ENCODE measurements around the gene CDH8. TPM values are rescaled to one million over a fixed set of nuclear protein-coding genes. Genes with fewer than 3 reads are reported as not detected.

The CDH8 gene
- total RNA-seq, 1 experiment from 2014 or later, result 11.1 TPM

DNA sequence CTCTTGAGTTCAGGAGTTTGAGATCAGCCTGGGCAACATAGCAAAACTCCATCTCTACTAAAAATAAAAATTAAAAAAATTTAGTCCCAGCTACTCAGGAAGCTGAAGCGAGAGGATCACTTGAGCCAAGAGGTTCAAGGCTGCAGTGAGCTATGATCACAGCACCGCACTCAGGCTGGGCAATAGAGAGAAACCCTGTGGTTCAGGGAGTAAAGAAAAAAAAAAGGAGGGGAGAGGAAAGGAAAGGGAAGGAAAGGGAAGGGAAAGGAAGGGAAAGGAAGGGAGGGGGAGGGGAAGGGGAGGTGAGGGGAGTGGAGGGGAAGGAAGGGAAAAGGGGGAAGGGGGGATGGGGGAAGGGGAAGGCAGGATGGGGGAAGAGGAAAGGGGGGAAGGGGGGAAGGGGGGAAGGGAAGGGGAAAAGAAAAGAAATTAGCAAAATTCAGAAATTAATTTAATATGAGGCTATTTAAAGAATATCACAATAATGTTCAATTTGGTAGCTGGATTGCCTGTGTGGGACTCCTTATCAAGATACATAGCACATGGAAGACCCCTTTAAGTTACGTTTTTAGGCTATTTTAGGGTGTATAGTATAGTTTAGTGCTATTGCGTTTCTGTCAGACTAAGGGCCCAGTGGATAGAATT is 424.3 kb downstream of the CDH8 start (continued):
- TF ChIP-seq PRRX2 (CRISPR knock-in tag; IDR thresholded peaks at IDR 0.05) (no peak), GRHL2 (CRISPR knock-in tag; IDR thresholded peaks at IDR 0.05; ENCODE audit: insufficient replicate concordance, severe bottlenecking) (no peak)
- TF ChIP-seq, protein P1, sequence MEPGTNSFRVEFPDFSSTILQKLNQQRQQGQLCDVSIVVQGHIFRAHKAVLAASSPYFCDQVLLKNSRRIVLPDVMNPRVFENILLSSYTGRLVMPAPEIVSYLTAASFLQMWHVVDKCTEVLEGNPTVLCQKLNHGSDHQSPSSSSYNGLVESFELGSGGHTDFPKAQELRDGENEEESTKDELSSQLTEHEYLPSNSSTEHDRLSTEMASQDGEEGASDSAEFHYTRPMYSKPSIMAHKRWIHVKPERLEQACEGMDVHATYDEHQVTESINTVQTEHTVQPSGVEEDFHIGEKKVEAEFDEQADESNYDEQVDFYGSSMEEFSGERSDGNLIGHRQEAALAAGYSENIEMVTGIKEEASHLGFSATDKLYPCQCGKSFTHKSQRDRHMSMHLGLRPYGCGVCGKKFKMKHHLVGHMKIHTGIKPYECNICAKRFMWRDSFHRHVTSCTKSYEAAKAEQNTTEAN (CRISPR knock-in tag; IDR thresholded peaks at IDR 0.05), result no peak
- TF ChIP-seq, protein P2, sequence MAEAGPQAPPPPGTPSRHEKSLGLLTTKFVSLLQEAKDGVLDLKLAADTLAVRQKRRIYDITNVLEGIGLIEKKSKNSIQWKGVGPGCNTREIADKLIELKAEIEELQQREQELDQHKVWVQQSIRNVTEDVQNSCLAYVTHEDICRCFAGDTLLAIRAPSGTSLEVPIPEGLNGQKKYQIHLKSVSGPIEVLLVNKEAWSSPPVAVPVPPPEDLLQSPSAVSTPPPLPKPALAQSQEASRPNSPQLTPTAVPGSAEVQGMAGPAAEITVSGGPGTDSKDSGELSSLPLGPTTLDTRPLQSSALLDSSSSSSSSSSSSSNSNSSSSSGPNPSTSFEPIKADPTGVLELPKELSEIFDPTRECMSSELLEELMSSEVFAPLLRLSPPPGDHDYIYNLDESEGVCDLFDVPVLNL (CRISPR knock-in tag; IDR thresholded peaks at IDR 0.05; ENCODE audit: borderline replicate concordance, low read depth), result no peak
- TF ChIP-seq, protein P3, sequence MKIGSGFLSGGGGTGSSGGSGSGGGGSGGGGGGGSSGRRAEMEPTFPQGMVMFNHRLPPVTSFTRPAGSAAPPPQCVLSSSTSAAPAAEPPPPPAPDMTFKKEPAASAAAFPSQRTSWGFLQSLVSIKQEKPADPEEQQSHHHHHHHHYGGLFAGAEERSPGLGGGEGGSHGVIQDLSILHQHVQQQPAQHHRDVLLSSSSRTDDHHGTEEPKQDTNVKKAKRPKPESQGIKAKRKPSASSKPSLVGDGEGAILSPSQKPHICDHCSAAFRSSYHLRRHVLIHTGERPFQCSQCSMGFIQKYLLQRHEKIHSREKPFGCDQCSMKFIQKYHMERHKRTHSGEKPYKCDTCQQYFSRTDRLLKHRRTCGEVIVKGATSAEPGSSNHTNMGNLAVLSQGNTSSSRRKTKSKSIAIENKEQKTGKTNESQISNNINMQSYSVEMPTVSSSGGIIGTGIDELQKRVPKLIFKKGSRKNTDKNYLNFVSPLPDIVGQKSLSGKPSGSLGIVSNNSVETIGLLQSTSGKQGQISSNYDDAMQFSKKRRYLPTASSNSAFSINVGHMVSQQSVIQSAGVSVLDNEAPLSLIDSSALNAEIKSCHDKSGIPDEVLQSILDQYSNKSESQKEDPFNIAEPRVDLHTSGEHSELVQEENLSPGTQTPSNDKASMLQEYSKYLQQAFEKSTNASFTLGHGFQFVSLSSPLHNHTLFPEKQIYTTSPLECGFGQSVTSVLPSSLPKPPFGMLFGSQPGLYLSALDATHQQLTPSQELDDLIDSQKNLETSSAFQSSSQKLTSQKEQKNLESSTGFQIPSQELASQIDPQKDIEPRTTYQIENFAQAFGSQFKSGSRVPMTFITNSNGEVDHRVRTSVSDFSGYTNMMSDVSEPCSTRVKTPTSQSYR (CRISPR knock-in tag; IDR thresholded peaks at IDR 0.05), result no peak

DNA sequence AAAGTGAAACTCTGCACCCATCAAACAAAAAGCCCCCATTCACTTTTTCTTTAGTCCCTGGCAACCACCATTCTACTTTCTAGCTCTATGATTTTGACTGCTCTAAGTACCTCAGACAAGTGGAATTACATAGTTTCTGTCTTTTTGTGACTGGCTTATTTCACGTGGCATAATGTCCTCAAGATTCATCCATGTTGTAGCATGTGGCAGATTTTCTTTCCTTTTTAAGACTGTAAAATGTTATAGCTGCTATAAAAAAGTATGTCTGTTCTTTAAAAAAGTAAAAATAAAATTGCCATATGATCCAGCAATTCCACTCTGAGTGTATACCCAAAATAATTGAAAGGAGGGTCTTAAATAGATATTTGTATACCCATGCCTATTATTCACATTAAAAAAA is 429.7 kb downstream of the CDH8 start:
- no peaks in the 10 kb centered on the region for H3K27me3 Mint-ChIP-seq (ENCODE audit: low read depth)
- CTCF ChIA-PET, result no interaction called here
- H3K4me1 Mint-ChIP-seq, result 0 out of 2 replicates have a peak, but pooled peaks cover 3% of the 10 kb centered on the region
- POLR2A ChIA-PET, result no interaction called here
- DNase-seq (ENCODE audit: low spot score) (no peak), ATAC-seq (no peak)
- H3K4me3 Mint-ChIP-seq, result no peak overlapping the region
- H3K9me3 Mint-ChIP-seq, result peaks cover 9% of the 10 kb centered on the region
- H3K27ac Mint-ChIP-seq, result no peak overlapping the region
- H3K36me3 Mint-ChIP-seq, result no peaks in the 10 kb centered on the region
- TF ChIP-seq, protein P4, sequence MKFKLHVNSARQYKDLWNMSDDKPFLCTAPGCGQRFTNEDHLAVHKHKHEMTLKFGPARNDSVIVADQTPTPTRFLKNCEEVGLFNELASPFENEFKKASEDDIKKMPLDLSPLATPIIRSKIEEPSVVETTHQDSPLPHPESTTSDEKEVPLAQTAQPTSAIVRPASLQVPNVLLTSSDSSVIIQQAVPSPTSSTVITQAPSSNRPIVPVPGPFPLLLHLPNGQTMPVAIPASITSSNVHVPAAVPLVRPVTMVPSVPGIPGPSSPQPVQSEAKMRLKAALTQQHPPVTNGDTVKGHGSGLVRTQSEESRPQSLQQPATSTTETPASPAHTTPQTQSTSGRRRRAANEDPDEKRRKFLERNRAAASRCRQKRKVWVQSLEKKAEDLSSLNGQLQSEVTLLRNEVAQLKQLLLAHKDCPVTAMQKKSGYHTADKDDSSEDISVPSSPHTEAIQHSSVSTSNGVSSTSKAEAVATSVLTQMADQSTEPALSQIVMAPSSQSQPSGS (CRISPR knock-in tag; IDR thresholded peaks at IDR 0.05; ENCODE audit: borderline replicate concordance, low read depth), result no peak
- TF ChIP-seq, protein P5, sequence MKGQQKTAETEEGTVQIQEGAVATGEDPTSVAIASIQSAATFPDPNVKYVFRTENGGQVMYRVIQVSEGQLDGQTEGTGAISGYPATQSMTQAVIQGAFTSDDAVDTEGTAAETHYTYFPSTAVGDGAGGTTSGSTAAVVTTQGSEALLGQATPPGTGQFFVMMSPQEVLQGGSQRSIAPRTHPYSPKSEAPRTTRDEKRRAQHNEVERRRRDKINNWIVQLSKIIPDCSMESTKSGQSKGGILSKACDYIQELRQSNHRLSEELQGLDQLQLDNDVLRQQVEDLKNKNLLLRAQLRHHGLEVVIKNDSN (CRISPR knock-in tag; IDR thresholded peaks at IDR 0.05), result no peak
- TF ChIP-seq, protein P6, sequence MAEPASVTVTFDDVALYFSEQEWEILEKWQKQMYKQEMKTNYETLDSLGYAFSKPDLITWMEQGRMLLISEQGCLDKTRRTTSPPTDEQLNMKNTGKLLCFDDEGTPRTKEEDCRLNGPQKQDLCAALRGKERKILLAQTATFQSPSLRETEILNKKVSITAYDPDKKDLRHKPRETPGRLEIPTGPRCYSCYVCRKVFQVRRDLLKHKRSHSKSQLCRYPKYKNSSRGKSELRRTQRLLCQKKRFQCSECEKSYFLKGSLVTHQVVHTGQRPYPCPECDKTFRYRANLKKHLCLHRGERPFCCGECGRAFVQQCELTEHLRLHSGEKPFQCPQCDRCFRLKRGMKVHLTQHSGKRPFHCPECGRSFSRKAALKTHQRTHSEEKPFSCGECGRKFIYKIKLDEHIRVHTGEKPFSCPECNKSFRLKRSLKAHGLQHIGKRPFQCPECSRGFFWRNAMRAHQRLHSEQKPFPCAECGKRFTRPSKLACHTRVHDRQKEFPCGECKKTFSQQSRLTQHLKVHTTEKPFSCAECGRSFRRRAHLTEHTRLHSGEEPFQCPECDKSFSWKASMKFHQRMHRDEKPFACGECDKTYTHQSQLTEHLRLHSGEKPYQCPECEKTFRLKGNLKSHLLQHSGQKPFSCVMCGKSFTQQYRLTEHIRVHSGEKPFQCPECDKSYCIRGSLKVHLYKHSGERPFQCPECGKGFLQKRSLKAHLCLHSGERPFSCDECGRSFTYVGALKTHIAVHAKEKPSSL (CRISPR knock-in tag; conservative IDR thresholded peaks at IDR 0.05), result no peak
- TF ChIP-seq JUN (CRISPR knock-in tag; IDR thresholded peaks at IDR 0.05), result no peak
